Testis (tissue), 3 donors: ENCODE measurements around the gene SCGB1A1. TPM values are rescaled to one million over a fixed set of nuclear protein-coding genes. Genes with fewer than 3 reads are reported as not detected.

ENCODE experiments used
- DNase-seq: peaks from one replicate; pipeline ENCODE4 v3.0.0-alpha.2; 2019
- H3K27ac ChIP-seq, 2 donors: fragments of 200-600 bp; sonication (generic); one replicate each; pipeline ENCODE4 v1.5.1; 2019
- H3K27me3 ChIP-seq: fragments of 200-600 bp; sonication (generic); one replicate; pipeline ENCODE4 v1.5.1; 2019
- H3K36me3 ChIP-seq: fragments of 200-600 bp; sonication (generic); one replicate; pipeline ENCODE4 v1.5.1; 2017; ENCODE audit warnings: low read depth; ENCODE audit errors: missing control alignments
- H3K4me1 ChIP-seq: fragments of 200-600 bp; sonication (generic); one replicate; pipeline ENCODE4 v1.5.1; 2019
- H3K4me3 ChIP-seq, 2 donors: fragments of 200-600 bp; sonication (generic); one replicate each; pipeline ENCODE4 v1.5.1; 2017 to 2019
- H3K9me3 ChIP-seq: fragments of 200-600 bp; sonication (generic); one replicate; pipeline ENCODE4 v1.5.1; 2017
- POLR2A ChIP-seq: fragments of 450-650 bp; IDR thresholded peaks from one replicate; pipeline ENCODE4 v1.6.1; 2017; ENCODE audit warnings: antibody characterized with exemption, mild to moderate bottlenecking, moderate library complexity
- WGBS, 2 donors: methylation state at CpG; one replicate each; pipeline ENCODE4 v1.1.5; 2018; 5-methylcytosine and 5-hydroxymethylcytosine counted together
- intact Hi-C: fragments of 100-400 bp; cut with DNase I; formaldehyde crosslinking; loops from one replicate; pipeline ENCODE4 v1.15.1; 2023; ENCODE audit warnings: low total_unique reads
- polyA plus RNA-seq: library from polyadenylated mRNA; stranded (reverse); fragments of 350-450 nt; fragmentation: Illumina TruSeq; extraction: RNeasy Lipid Tissue Mini Kit (QIAGEN cat#74804); gene quantifications from one replicate; pipeline ENCODE4 v1.2.3, GENCODE V29; 2014; ENCODE audit warnings: low read depth, low replicate concordance; ENCODE audit not compliant: insufficient read depth
- total RNA-seq, 2 donors: library from RNA; depleted of rRNA; stranded (reverse); fragments of >200 nt; gene quantifications; one replicate each; pipeline ENCODE4 v1.2.3, GENCODE V29; 2016
- TF ChIP-seq, protein P1 (sequence below), 3 experiments: fragments of 450-650 bp in 2 of 3; fragments of 200-600 bp in 1 of 3; sonication (generic) in 1 of 3; IDR thresholded peaks; one replicate each; pipeline ENCODE4 v1.5.1; 2016 to 2019; ENCODE audit warnings: antibody characterized with exemption in 3 of 3, mild to moderate bottlenecking in 2 of 3, moderate library complexity in 1 of 3

SCGB1A1 gene
- total and polyA plus RNA-seq, 3 donors from 2014 or later = not detected

GRCh38 chr11:62388999-62389398 is 29.8 kb upstream of the SCGB1A1 start:
- Histone ChIP-seq H3K4me1 (no peaks in the 10 kb centered on the region), H3K27ac (no peak overlapping the region), H3K4me3 (no peak overlapping the region), H3K27me3 (no peaks in the 10 kb centered on the region), H3K36me3 (no peaks in the 10 kb centered on the region), H3K9me3 (no peaks in the 10 kb centered on the region)
- TF ChIP-seq POLR2A = no peak
- TF ChIP-seq, protein P1, sequence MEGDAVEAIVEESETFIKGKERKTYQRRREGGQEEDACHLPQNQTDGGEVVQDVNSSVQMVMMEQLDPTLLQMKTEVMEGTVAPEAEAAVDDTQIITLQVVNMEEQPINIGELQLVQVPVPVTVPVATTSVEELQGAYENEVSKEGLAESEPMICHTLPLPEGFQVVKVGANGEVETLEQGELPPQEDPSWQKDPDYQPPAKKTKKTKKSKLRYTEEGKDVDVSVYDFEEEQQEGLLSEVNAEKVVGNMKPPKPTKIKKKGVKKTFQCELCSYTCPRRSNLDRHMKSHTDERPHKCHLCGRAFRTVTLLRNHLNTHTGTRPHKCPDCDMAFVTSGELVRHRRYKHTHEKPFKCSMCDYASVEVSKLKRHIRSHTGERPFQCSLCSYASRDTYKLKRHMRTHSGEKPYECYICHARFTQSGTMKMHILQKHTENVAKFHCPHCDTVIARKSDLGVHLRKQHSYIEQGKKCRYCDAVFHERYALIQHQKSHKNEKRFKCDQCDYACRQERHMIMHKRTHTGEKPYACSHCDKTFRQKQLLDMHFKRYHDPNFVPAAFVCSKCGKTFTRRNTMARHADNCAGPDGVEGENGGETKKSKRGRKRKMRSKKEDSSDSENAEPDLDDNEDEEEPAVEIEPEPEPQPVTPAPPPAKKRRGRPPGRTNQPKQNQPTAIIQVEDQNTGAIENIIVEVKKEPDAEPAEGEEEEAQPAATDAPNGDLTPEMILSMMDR (IDR thresholded peaks at IDR 0.05) = no peak
- no peak for DNase-seq
- WGBS, 2 donors = 82 to 88% methylated on average over 11 of the region's 11 CpGs
- intact Hi-C loops = no loop called here

- Histone ChIP-seq H3K36me3 (no peaks in the 10 kb centered on the region), H3K4me1 (peaks cover 3% of the 10 kb centered on the region), H3K9me3 (no peaks in the 10 kb centered on the region), H3K4me3 (no peak overlapping the region), H3K27me3 (no peaks in the 10 kb centered on the region), H3K27ac (no peak overlapping the region)
- DNase-seq = no peak
- intact Hi-C loops = loop anchor here (10.0 kb wide), 2 partner anchors 155 to 285 kb away; partner anchors contain the start of genes AHNAK, LBHD1, UBXN1 and UQCC3
- 78% methylated on average over 5 of the region's 5 CpGs for WGBS, 2 donors
- TF ChIP-seq POLR2A = no peak
- TF ChIP-seq, protein P1 (IDR thresholded peaks at IDR 0.05) = no peak
Measured at GRCh38 chr11:62390237-62390636, 28.6 kb upstream of the SCGB1A1 start.

GRCh38 chr11:62390722-62391121 is 28.1 kb upstream of the SCGB1A1 start:
- no peak for TF ChIP-seq POLR2A
- TF ChIP-seq, protein P1 (IDR thresholded peaks at IDR 0.05) = no peak
- no peaks in the 10 kb centered on the region for H3K27me3 ChIP-seq
- DNase-seq = no peak
- no peaks in the 10 kb centered on the region for H3K9me3 ChIP-seq
- intact Hi-C loops = loop anchor here (10.0 kb wide), 2 partner anchors 154 to 284 kb away; partner anchors contain the start of genes AHNAK, LBHD1, UBXN1 and UQCC3
- H3K27ac ChIP-seq = no peak overlapping the region
- H3K4me1 ChIP-seq = peaks cover 6% of the 10 kb centered on the region
- H3K36me3 ChIP-seq = no peaks in the 10 kb centered on the region
- 53 to 88% methylated on average over 1 of the region's 1 CpG for WGBS, 2 donors
- H3K4me3 ChIP-seq = no peak overlapping the region

GRCh38 chr11:62391642-62392425 is 27.0 kb upstream of the SCGB1A1 start:
- peaks cover 17% of the 10 kb centered on the region for H3K4me1 ChIP-seq
- intact Hi-C loops = loop anchor here (10.0 kb wide), 2 partner anchors 153 to 283 kb away; partner anchors contain the start of genes AHNAK, LBHD1, UBXN1 and UQCC3
- H3K27me3 ChIP-seq = no peaks in the 10 kb centered on the region
- no peak for DNase-seq
- TF ChIP-seq, protein P1 (IDR thresholded peaks at IDR 0.05) = no peak
- no peak for TF ChIP-seq POLR2A
- H3K27ac ChIP-seq = no peak overlapping the region
- no peak overlapping the region for H3K4me3 ChIP-seq
- 82 to 90% methylated on average over 16 of the region's 16 CpGs for WGBS, 2 donors
- no peaks in the 10 kb centered on the region for H3K9me3 ChIP-seq
- H3K36me3 ChIP-seq = no peaks in the 10 kb centered on the region
